Measurements from ENCODE around the gene ZBTB18. TPM values are rescaled to one million over a fixed set of nuclear protein-coding genes. Genes with fewer than 3 reads are reported as not detected.

The ZBTB18 gene
- total RNA-seq, 4 donors from 2014 or later = 6.9 to 10.3 (median 8.9) TPM

GRCh38 chr1:244050014-244050834 lies 859 bp upstream of the ZBTB18 start:
- no peak for TF ChIP-seq CTCF (IDR thresholded peaks at IDR 0.05)
- TF ChIP-seq EP300 (IDR thresholded peaks at IDR 0.05) = no peak
- TF ChIP-seq POLR2A (IDR thresholded peaks at IDR 0.05) = no peak
- peaks cover 0 to 45% (median 24%) of the 10 kb centered on the region in 4 donors for H3K4me1 ChIP-seq
- no peaks in the 10 kb centered on the region for H3K9me3 ChIP-seq
- H3K27me3 ChIP-seq = no peaks in the 10 kb centered on the region
- DNase-seq (ENCODE audit: low spot score in 2 of 2) = no peak
- WGBS, 2 donors = 34 to 42% methylated on average over 21 of the region's 21 CpGs
- peak overlapping the region; percentile 61 to 72 (median 65) for H3K4me3 ChIP-seq
- peaks cover 0 to 14% (median 5%) of the 10 kb centered on the region in 3 donors for H3K36me3 ChIP-seq
- H3K27ac ChIP-seq = peak overlapping the region; percentile 41 to 94 (median 81)

GRCh38 chr1:244052016-244052727 lies 1.1 kb downstream of the ZBTB18 start:
- no peak for TF ChIP-seq EP300 (IDR thresholded peaks at IDR 0.05)
- no peak for TF ChIP-seq CTCF (IDR thresholded peaks at IDR 0.05)
- TF ChIP-seq POLR2A (IDR thresholded peaks at IDR 0.05) = no peak
- Histone ChIP-seq H3K9me3 (no peaks in the 10 kb centered on the region), H3K4me3 (no peak overlapping the region), H3K27me3 (no peaks in the 10 kb centered on the region), H3K27ac (peak overlapping the region in 2 of 4 donors; percentile 31 to 94), H3K4me1 (peaks cover 0 to 45% (median 21%) of the 10 kb centered on the region in 4 donors), H3K36me3 (peaks cover 0 to 15% (median 5%) of the 10 kb centered on the region in 3 donors)
- WGBS, 2 donors = 47 to 49% methylated on average over 5 of the region's 5 CpGs
- no peak for DNase-seq (ENCODE audit: low spot score in 2 of 2)

GRCh38 chr1:244052728-244053312 lies 1.7 kb downstream of the ZBTB18 start:
- no peak for DNase-seq (ENCODE audit: low spot score in 2 of 2)
- peaks cover 0 to 45% (median 21%) of the 10 kb centered on the region in 4 donors for H3K4me1 ChIP-seq
- TF ChIP-seq POLR2A (IDR thresholded peaks at IDR 0.05) = no peak
- TF ChIP-seq CTCF (IDR thresholded peaks at IDR 0.05) = no peak
- no peak for TF ChIP-seq EP300 (IDR thresholded peaks at IDR 0.05)
- H3K9me3 ChIP-seq = no peaks in the 10 kb centered on the region
- no peaks in the 10 kb centered on the region for H3K27me3 ChIP-seq
- WGBS, 2 donors = 60 to 74% methylated on average over 6 of the region's 6 CpGs
- peak overlapping the region in 1 of 4 donors; percentile 31 for H3K27ac ChIP-seq
- no peak overlapping the region for H3K4me3 ChIP-seq
- peaks cover 0 to 15% (median 5%) of the 10 kb centered on the region in 3 donors for H3K36me3 ChIP-seq

- Histone ChIP-seq H3K4me1 (peaks cover 0 to 45% (median 21%) of the 10 kb centered on the region in 4 donors), H3K27ac (peak overlapping the region in 1 of 4 donors; percentile 1), H3K4me3 (no peak overlapping the region), H3K27me3 (no peaks in the 10 kb centered on the region), H3K36me3 (peaks cover 0 to 15% (median 5%) of the 10 kb centered on the region in 3 donors), H3K9me3 (no peaks in the 10 kb centered on the region)
- TF ChIP-seq POLR2A (IDR thresholded peaks at IDR 0.05) (no peak), EP300 (IDR thresholded peaks at IDR 0.05) (peak in 1 of 2 donors; percentile 21)
- 40 to 68% methylated on average over 11 of the region's 11 CpGs for WGBS, 2 donors
- DNase-seq (ENCODE audit: low spot score in 2 of 2) = no peak
Observed at GRCh38 chr1:244053831-244054230, 2.7 kb downstream of the ZBTB18 start.

GRCh38 chr1:244054247-244054923 lies 3.3 kb downstream of the ZBTB18 start:
- H3K27ac ChIP-seq = peak overlapping the region in 1 of 4 donors; percentile 1
- peaks cover 0 to 15% (median 5%) of the 10 kb centered on the region in 3 donors for H3K36me3 ChIP-seq
- H3K4me3 ChIP-seq = no peak overlapping the region
- no peaks in the 10 kb centered on the region for H3K27me3 ChIP-seq
- WGBS, 2 donors = 72 to 75% methylated on average over 17 of the region's 17 CpGs
- no peaks in the 10 kb centered on the region for H3K9me3 ChIP-seq
- DNase-seq (ENCODE audit: low spot score in 2 of 2) = no peak
- no peak for TF ChIP-seq EP300 (IDR thresholded peaks at IDR 0.05)
- TF ChIP-seq POLR2A (IDR thresholded peaks at IDR 0.05) = no peak
- TF ChIP-seq CTCF (IDR thresholded peaks at IDR 0.05) = no peak
- peaks cover 0 to 45% (median 21%) of the 10 kb centered on the region in 4 donors for H3K4me1 ChIP-seq
